Suprapubic skin (tissue), 4 donors: ENCODE data around the gene RHOV. TPM values are rescaled to one million over a fixed set of nuclear protein-coding genes. Genes with fewer than 3 reads are reported as not detected.

ENCODE experiments used
- DNase-seq, 2 donors: peaks; one replicate each; pipeline ENCODE4 v3.0.0-alpha.2; 2019; ENCODE audit warnings: low spot score in 2 of 2
- H3K27ac ChIP-seq: fragments of 200-600 bp; sonication (generic); one replicate; pipeline ENCODE4 v1.5.1; 2019
- H3K27me3 ChIP-seq: fragments of 200-600 bp; sonication (generic); one replicate; pipeline ENCODE4 v1.5.1; 2019
- H3K36me3 ChIP-seq: fragments of 200-600 bp; sonication (generic); one replicate; pipeline ENCODE4 v1.5.1; 2019
- H3K4me1 ChIP-seq: fragments of 200-600 bp; sonication (generic); one replicate; pipeline ENCODE4 v1.5.1; 2019
- H3K4me3 ChIP-seq: fragments of 200-600 bp; sonication (generic); one replicate; pipeline ENCODE4 v1.5.1; 2019; ENCODE audit warnings: mild to moderate bottlenecking
- H3K9me3 ChIP-seq: fragments of 200-600 bp; sonication (generic); one replicate; pipeline ENCODE4 v1.5.1; 2019
- CTCF ChIP-seq, 2 donors: fragments of 200-600 bp in 1 of 2; fragments of 450-650 bp in 1 of 2; sonication (generic) in 1 of 2; IDR thresholded peaks; one replicate each; pipeline ENCODE4 v1.5.1; 2016 to 2019; ENCODE audit warnings: antibody characterized with exemption in 2 of 2, mild to moderate bottlenecking in 1 of 2, moderate library complexity in 1 of 2
- EP300 ChIP-seq: sonication (generic); formaldehyde crosslinking; IDR thresholded peaks from one replicate; pipeline ENCODE4 v1.6.1; 2017; ENCODE audit warnings: antibody characterized with exemption
- POLR2A ChIP-seq, 2 donors: fragments of 450-650 bp; IDR thresholded peaks; one replicate each; pipeline ENCODE4 v1.6.1; 2017; ENCODE audit warnings: antibody characterized with exemption in 2 of 2, mild to moderate bottlenecking in 2 of 2, moderate library complexity in 2 of 2
- POLR2AphosphoS5 ChIP-seq, 3 donors: sonication (generic); formaldehyde crosslinking; IDR thresholded peaks; one replicate each; pipeline ENCODE4 v1.6.1; 2017; ENCODE audit warnings: antibody characterized with exemption in 3 of 3
- WGBS: methylation state at CpG from one replicate; pipeline ENCODE4 v1.1.5; 2018; 5-methylcytosine and 5-hydroxymethylcytosine counted together
- total RNA-seq, 4 donors: library from RNA; depleted of rRNA; stranded (reverse); fragments of >200 nt; gene quantifications; one replicate each; pipeline ENCODE4 v1.1.0, GENCODE V29; 2016

Gene RHOV
- total RNA-seq, 4 donors from 2014 or later = 46.9 to 96.3 (median 79.7) TPM

GRCh38 chr15:40846841-40847222 is 27.2 kb downstream of the RHOV start:
- Histone ChIP-seq H3K27ac (peak overlapping the region; percentile 90), H3K36me3 (peaks cover 7% of the 10 kb centered on the region), H3K27me3 (no peaks in the 10 kb centered on the region), H3K9me3 (no peaks in the 10 kb centered on the region), H3K4me3 (peak overlapping the region; percentile 58), H3K4me1 (peaks cover 51% of the 10 kb centered on the region)
- no peak for DNase-seq
- no peak for TF ChIP-seq CTCF (IDR thresholded peaks at IDR 0.05)
- no peak for TF ChIP-seq POLR2AphosphoS5 (IDR thresholded peaks at IDR 0.05)
- TF ChIP-seq POLR2A (IDR thresholded peaks at IDR 0.05) = no peak
- TF ChIP-seq EP300 = no peak

- peaks cover 51% of the 10 kb centered on the region for H3K4me1 ChIP-seq
- H3K36me3 ChIP-seq = peaks cover 6% of the 10 kb centered on the region
- DNase-seq = no peak
- no peaks in the 10 kb centered on the region for H3K9me3 ChIP-seq
- H3K27me3 ChIP-seq = no peaks in the 10 kb centered on the region
- H3K27ac ChIP-seq = peak overlapping the region; percentile 90
- peak overlapping the region; percentile 58 for H3K4me3 ChIP-seq
- no peak for TF ChIP-seq POLR2AphosphoS5 (IDR thresholded peaks at IDR 0.05)
- TF ChIP-seq CTCF (IDR thresholded peaks at IDR 0.05) = no peak
- TF ChIP-seq EP300 = no peak
- TF ChIP-seq POLR2A (IDR thresholded peaks at IDR 0.05) = no peak
- 57% methylated on average over 8 of the region's 8 CpGs for WGBS
Observed at GRCh38 chr15:40845511-40846284, 28.3 kb downstream of the RHOV start.

GRCh38 chr15:40845036-40845435 is 29.0 kb downstream of the RHOV start:
- no peak for DNase-seq
- Histone ChIP-seq H3K27ac (peak overlapping the region; percentile 90), H3K27me3 (no peaks in the 10 kb centered on the region), H3K9me3 (no peaks in the 10 kb centered on the region), H3K4me3 (peak overlapping the region; percentile 58), H3K4me1 (peaks cover 51% of the 10 kb centered on the region), H3K36me3 (no peaks in the 10 kb centered on the region)
- WGBS = 34% methylated on average over 12 of the region's 12 CpGs
- TF ChIP-seq EP300 (no peak), POLR2A (IDR thresholded peaks at IDR 0.05) (no peak), CTCF (IDR thresholded peaks at IDR 0.05) (no peak), POLR2AphosphoS5 (IDR thresholded peaks at IDR 0.05) (no peak)

- H3K27ac ChIP-seq = peak overlapping the region; percentile 90
- H3K9me3 ChIP-seq = no peaks in the 10 kb centered on the region
- H3K4me1 ChIP-seq = peaks cover 51% of the 10 kb centered on the region
- no peaks in the 10 kb centered on the region for H3K27me3 ChIP-seq
- peak overlapping the region; percentile 58 for H3K4me3 ChIP-seq
- no peak for TF ChIP-seq POLR2AphosphoS5 (IDR thresholded peaks at IDR 0.05)
- 5% methylated on average over 17 of the region's 28 CpGs for WGBS
- no peaks in the 10 kb centered on the region for H3K36me3 ChIP-seq
- DNase-seq = no peak
Observed at GRCh38 chr15:40844696-40845030, 29.4 kb downstream of the RHOV start.

GRCh38 chr15:40843885-40844695 is 29.9 kb downstream of the RHOV start, which contains the start of gene SPINT1:
TSS of gene SPINT1 (plus strand) at chr15:40844048. CDS start at chr15:40844555, 507 bp downstream.
- Histone ChIP-seq H3K27me3 (no peaks in the 10 kb centered on the region), H3K36me3 (no peaks in the 10 kb centered on the region), H3K4me3 (peak within 1 kb of the TSS; percentile 58), H3K9me3 (no peaks in the 10 kb centered on the region), H3K27ac (peak within 1 kb of the TSS; percentile 90), H3K4me1 (peaks cover 51% of the 10 kb centered on the region)
- DNase-seq = no peak
- TF ChIP-seq POLR2AphosphoS5 (IDR thresholded peaks at IDR 0.05) (no peak), EP300 (no peak), CTCF (IDR thresholded peaks at IDR 0.05) (no peak), POLR2A (IDR thresholded peaks at IDR 0.05) (no peak)
- under 1% methylated on average over 43 of the region's 89 CpGs for WGBS
